ENCODE measurements around the gene FHOD3.
"Not testable (repeated sequence)": the region's sequence is repeated elsewhere in the genome, so short reads cannot be mapped to it uniquely, and the experiment has no call there.

Gene FHOD3

GRCh38 chr18:36812678-36813077 is 515.2 kb downstream of the FHOD3 start:
- no peak for DNase-seq (ENCODE audit: extremely low read depth in 1 of 2, low read depth in 1 of 2)

DNA sequence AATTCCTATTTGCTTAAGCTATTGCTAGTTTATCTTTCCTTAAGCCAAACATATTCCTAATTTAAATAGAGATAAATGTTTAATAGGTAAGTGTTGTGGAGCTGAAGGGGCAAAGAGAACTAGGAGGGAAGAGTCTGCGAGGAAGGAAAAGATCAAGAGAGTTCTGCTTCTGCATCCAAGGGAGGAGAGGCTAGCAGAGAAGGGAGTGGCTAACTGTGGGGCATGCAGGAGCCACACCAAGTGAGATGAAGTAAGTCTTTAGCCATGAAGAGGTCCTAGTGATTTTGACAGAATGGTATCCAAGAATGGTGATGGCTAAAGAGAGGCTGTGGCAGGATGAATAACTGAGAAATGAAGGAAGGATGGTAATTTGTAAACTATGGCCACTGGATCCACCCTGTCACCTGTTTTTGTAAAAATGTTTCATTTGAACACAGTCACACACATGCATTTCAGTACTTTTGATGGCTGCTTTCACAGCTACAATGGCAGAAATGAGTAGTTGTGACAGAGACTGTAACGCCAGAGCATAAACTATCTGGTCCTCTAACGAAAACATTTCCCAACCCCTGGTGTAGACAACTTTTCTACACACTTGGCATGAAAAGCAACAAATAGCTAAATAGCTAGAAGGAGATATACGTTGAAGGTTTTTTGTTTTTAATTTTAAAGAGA is 515.7 kb downstream of the FHOD3 start:
- DNase-seq (ENCODE audit: extremely low read depth in 1 of 2, low read depth in 1 of 2), result no peak

DNA sequence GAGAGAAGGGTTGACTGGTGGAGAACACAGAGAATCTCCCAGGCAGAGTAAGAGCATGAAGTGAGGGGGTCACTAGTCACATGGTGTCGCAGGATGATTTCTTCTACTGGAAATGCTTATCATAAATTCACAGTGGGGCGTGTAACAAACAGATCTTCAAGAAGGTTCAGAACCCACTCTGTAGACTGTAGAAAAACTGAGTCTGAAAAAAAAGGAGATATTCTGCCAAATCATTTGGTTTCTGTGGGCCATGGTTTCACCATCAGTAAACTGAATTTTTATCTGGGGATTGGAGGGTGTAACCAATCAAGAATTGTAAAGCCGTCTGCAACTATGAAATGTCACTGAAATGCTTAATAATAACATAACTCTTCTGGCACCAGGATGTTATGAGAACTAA is 516.3 kb downstream of the FHOD3 start:
- DNase-seq (ENCODE audit: extremely low read depth in 1 of 2, low read depth in 1 of 2), result no peak

DNA sequence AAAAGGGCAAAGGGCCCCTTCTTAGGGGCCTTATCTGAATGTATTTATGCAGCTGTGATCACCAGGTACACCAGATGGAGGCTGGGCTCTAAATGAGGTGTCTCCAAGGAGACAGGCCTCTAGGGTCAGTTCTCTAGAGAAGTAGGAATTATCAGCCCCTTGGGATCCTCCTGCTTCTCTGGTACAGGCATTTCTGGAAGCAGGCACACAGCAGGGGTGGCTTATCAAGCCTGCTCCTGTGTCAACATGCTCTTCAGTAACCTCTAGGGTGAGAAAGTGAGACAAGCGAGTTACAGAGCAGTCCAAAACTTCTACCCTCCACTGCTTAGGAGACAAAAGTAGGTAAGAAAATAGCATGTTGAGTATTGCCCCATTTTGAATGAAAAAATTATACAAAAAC is 517.5 kb downstream of the FHOD3 start:
- no peak for DNase-seq (ENCODE audit: extremely low read depth in 1 of 2, low read depth in 1 of 2)

GRCh38 chr18:36816096-36816495 is 518.6 kb downstream of the FHOD3 start:
- not testable (repeated sequence) for DNase-seq (ENCODE audit: extremely low read depth in 1 of 2, low read depth in 1 of 2)

DNA sequence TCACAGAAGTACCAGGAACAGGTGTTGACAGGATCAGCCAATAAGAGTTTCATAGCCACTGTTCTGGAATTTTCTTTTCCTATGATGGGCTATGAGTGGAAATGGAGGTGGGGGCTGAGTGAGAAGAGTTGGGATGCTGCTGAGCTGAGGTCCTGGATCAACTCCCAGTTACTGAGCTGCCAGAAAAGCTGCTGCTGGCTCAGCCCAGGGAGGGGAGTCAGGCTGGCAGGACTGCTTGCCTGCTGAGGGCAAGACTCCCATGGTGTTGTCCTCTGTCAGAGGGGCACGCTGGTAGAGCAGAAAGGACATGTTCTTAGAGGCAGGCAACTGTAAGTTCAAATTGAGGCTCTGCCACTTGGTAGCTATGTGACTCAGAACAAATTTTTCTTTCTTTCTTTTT is 519.5 kb downstream of the FHOD3 start:
- no peak for DNase-seq (ENCODE audit: extremely low read depth in 1 of 2, low read depth in 1 of 2)

- no peak for DNase-seq (ENCODE audit: extremely low read depth in 1 of 2, low read depth in 1 of 2)
Observed at GRCh38 chr18:36818652-36819051, 521.1 kb downstream of the FHOD3 start.

- DNase-seq (ENCODE audit: extremely low read depth in 1 of 2, low read depth in 1 of 2), result no peak
Observed at GRCh38 chr18:36819621-36820020, 522.1 kb downstream of the FHOD3 start.

DNA sequence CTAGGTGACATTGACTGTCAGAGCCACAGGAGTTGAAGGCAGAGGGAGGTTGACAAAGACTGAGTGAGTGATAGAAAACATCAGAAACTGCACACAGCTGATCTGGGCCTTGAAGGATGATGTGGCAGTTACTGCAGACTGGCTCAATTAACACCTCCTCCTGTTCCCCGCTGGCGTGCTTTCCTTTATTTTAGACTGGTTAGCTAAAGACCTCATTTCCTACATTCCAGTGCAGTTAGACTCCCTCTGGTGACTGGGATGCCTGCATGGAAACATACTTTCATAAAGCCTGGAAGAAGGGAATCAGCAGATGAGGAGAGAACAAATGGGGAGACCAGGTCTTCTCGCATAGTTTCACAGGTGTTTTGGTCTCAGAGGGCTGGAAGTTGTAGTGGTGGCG is 524.2 kb downstream of the FHOD3 start:
- no peak for DNase-seq (ENCODE audit: extremely low read depth in 1 of 2, low read depth in 1 of 2)

DNA sequence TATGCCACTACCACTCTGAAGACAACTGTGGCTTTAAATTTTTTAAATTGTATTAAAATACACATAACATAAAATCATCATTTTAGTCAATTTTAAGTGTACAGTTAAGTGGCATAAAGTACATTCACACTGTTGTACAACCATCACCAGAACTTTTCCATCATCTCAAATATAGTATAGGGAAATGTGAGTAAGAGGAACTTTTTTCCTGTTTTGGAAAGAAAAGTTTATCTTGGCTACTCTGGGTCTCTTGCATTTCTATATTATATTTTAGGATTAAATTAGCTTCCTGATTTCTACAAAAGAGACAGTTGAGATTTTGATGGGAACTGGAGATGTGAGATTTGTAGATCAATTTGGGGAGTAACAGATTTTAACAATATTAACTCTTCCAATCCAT is 528.0 kb downstream of the FHOD3 start:
- no peak for DNase-seq (ENCODE audit: extremely low read depth in 1 of 2, low read depth in 1 of 2)

GRCh38 chr18:36826556-36826955 is 529.0 kb downstream of the FHOD3 start:
- DNase-seq (ENCODE audit: extremely low read depth in 1 of 2, low read depth in 1 of 2), result no peak

- DNase-seq (ENCODE audit: extremely low read depth in 1 of 2, low read depth in 1 of 2), result no peak
Observed at GRCh38 chr18:36828157-36828629, 530.7 kb downstream of the FHOD3 start.

DNA sequence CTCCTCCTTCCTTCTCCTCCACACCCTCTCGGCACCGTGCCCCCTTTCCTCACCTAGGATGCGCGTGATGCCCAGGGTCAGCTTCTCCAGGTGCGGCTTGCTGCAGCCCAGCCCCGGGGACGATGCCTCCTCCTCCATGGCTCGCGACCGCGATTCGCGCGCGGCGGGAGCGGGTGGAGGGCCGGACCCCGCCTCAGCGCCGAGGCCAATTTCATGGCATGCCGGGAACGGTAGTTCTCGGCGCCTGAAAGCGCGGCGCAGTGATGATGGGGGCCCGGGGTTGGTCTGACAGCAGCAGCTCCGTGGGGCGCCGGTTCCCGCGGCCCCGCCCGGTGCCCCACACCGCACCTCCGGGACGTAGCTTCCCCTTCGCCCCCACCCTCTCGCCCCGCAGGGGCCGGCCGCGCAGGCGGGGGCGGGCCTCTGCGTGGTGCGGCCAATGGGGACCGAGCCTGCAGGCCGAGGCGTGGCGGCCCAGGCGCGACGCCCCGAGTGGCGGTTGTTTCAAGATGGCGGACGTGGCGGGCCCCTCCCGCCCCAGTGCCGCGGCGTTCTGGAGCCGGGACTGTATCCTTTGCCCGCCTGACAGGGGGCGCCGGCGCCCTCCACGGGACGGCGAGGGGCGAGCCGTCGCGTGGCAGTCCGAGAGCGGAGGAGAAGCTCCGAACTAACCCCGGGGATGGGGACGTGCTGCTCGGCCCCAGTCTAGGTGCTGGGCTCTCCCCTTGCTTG is 531.3 kb downstream of the FHOD3 start, which contains the start of the genes KIAA1328 and TPGS2:
Gene KIAA1328, plus strand, starts transcription at position 498 of the 732 bp plus-strand sequence. Its CDS starts 12 bp downstream, at position 510.
Gene TPGS2, minus strand, starts transcription at position 373 of the 732 bp plus-strand sequence. Its CDS starts 235 bp downstream, at position 138.
- DNase-seq (ENCODE audit: extremely low read depth in 1 of 2, low read depth in 1 of 2), result peak; percentile 56 to 82

Data from activated CD8-positive, alpha-beta memory T cell treated with anti-CD3 and anti-CD28 coated beads for 1 hour (primary cell).